Upper lobe of left lung (tissue), 6 donors: ENCODE data around the gene OR5C1. TPM values are rescaled to one million over a fixed set of nuclear protein-coding genes. Genes with fewer than 3 reads are reported as not detected.
"Not testable (repeated sequence)": the region's sequence is repeated elsewhere in the genome, so short reads cannot be mapped to it uniquely, and the experiment has no call there.

Experiments
- ATAC-seq, 2 donors: fragments of 200-7000 bp; cut with Tn5 transposase; one replicate each; pipeline ENCODE4 v1.9.1; 2022; ENCODE audit warnings: mild to moderate bottlenecking in 2 of 2, moderate library complexity in 2 of 2; ENCODE audit not compliant: low FRiP score in 2 of 2
- DNase-seq, 2 donors: peaks; one replicate each; pipeline ENCODE4 v3.0.0-alpha.2; 2019 to 2020
- H3K27ac ChIP-seq, 4 donors: fragments of 200-600 bp; sonication (generic); one replicate each; pipeline ENCODE4 v1.5.1; 2016 to 2019
- H3K27me3 ChIP-seq, 4 donors: fragments of 200-600 bp; sonication (generic); one replicate each; pipeline ENCODE4 v1.5.1; 2017 to 2019
- H3K36me3 ChIP-seq, 4 donors: fragments of 200-600 bp; sonication (generic); one replicate each; pipeline ENCODE4 v1.5.1; 2016 to 2019
- H3K4me1 ChIP-seq, 4 donors: fragments of 200-600 bp; sonication (generic); one replicate each; pipeline ENCODE4 v1.5.1; 2018 to 2019
- H3K4me3 ChIP-seq, 4 donors: fragments of 200-600 bp; sonication (generic); one replicate each; pipeline ENCODE4 v1.5.1; 2017 to 2019; ENCODE audit warnings: mild to moderate bottlenecking in 2 of 4, moderate library complexity in 1 of 4
- H3K9me3 ChIP-seq, 4 donors: fragments of 200-600 bp; sonication (generic); one replicate each; pipeline ENCODE4 v1.5.1; 2018 to 2019
- EP300 ChIP-seq, 4 donors: sonication (generic); formaldehyde crosslinking; IDR thresholded peaks; one replicate each; pipeline ENCODE4 v1.5.1; 2017; ENCODE audit warnings: antibody characterized with exemption in 4 of 4, control low read depth in 2 of 4
- POLR2A ChIP-seq, 4 donors: fragments of 450-650 bp; IDR thresholded peaks; one replicate each; pipeline ENCODE4 v1.5.1; 2016 to 2017; ENCODE audit warnings: antibody characterized with exemption in 4 of 4, mild to moderate bottlenecking in 2 of 4
- POLR2AphosphoS5 ChIP-seq, 2 donors: sonication (generic); formaldehyde crosslinking; IDR thresholded peaks; one replicate each; pipeline ENCODE4 v1.5.1; 2017; ENCODE audit warnings: antibody characterized with exemption in 2 of 2
- WGBS, 2 donors: methylation state at CpG; one replicate each; pipeline ENCODE4 v1.1.5; 2017 to 2018; 5-methylcytosine and 5-hydroxymethylcytosine counted together
- total RNA-seq, 6 donors: library from RNA; depleted of rRNA in 4 of 6; stranded (reverse); fragments of >200 nt in 4 of 6; gene quantifications; one replicate each; pipeline versions ENCODE4 v1.1.0 to v1.2.1, GENCODE V29; 2016 to 2021
- TF ChIP-seq, protein P1 (sequence below), 6 experiments: fragments of 450-650 bp in 4 of 6; fragments of 200-600 bp in 2 of 6; sonication (generic) in 2 of 6; IDR thresholded peaks; one replicate each; pipeline ENCODE4 v1.5.1; 2016 to 2019; ENCODE audit warnings: antibody characterized with exemption in 6 of 6
- donor health status: DM: no; HTN: no; CAD: no; lungs with moderate emphysema.
- donor health status: DM: no; HTN: yes; CAD: no; lungs with severe emphysema.

The OR5C1 gene
- total RNA-seq, 6 donors from 2014 or later = not detected

DNA sequence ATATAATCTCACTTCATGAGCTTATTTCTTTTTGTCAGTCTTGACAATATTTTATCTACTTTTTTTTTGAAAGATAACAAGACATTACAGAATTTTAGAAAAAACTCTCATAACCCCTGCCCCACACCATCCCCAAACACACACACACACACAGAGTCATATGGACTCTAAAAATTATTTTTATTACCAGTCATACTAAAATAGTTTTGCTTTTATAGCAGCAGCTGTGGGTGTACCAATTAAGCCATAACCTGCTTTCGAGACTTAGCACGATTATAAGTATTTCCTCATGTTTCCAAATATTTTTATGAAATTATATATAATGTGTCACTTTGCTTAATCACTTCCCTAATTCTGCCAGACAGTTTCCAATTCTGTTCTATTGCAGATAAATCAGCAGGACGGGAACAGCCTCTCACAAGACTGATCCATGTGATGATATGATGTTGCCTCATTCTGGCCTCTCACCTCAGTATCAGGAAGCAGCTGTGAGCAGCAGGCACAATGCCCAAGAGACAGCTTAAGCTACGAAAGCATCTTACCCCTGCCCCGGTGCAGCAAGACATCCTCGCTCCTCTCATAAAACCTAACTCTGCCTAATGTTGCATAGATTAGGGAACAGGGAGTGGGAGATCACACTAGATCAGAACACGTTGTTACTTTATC is 32.7 kb downstream of the OR5C1 start:
- TF ChIP-seq POLR2A (IDR thresholded peaks at IDR 0.05) = peak in 1 of 4 donors; percentile 38
- TF ChIP-seq POLR2AphosphoS5 (IDR thresholded peaks at IDR 0.05) = peak; percentile 73 to 74
- TF ChIP-seq, protein P1, sequence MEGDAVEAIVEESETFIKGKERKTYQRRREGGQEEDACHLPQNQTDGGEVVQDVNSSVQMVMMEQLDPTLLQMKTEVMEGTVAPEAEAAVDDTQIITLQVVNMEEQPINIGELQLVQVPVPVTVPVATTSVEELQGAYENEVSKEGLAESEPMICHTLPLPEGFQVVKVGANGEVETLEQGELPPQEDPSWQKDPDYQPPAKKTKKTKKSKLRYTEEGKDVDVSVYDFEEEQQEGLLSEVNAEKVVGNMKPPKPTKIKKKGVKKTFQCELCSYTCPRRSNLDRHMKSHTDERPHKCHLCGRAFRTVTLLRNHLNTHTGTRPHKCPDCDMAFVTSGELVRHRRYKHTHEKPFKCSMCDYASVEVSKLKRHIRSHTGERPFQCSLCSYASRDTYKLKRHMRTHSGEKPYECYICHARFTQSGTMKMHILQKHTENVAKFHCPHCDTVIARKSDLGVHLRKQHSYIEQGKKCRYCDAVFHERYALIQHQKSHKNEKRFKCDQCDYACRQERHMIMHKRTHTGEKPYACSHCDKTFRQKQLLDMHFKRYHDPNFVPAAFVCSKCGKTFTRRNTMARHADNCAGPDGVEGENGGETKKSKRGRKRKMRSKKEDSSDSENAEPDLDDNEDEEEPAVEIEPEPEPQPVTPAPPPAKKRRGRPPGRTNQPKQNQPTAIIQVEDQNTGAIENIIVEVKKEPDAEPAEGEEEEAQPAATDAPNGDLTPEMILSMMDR (IDR thresholded peaks at IDR 0.05) = no peak
- peak in 1 of 4 donors; percentile 82 for TF ChIP-seq EP300 (IDR thresholded peaks at IDR 0.05)
- Histone ChIP-seq H3K27ac (peak overlapping the region; percentile 52 to 70 (median 64)), H3K4me1 (peaks cover 41 to 59% (median 48%) of the 10 kb centered on the region in 4 donors), H3K36me3 (peaks cover 0 to 62% (median 27%) of the 10 kb centered on the region in 4 donors), H3K4me3 (no peak overlapping the region), H3K9me3 (no peaks in the 10 kb centered on the region), H3K27me3 (no peaks in the 10 kb centered on the region)
- DNase-seq (peak in 1 of 2 donors; percentile 66), ATAC-seq (peak; percentile 73 to 76)
- WGBS, 2 donors = 34 to 37% methylated on average over 7 of the region's 7 CpGs

DNA sequence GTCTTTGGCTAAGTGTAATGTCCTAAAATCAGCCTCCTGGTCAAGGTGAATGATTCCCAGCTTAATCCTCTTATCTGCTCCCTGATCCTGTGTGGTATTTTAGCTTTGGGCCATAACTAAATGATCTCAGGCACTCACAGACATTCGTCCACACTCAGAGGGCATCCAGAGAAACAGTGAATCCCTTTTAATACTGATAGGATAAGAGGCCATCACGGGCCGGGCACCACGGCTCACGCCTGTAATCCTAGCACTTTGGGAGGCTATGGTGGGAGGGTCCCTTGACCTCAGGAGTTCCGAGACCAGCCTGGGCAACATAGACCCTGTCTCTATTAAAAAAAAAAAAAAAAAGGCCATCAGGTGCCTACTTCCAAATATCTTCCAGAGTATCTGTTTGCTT is 33.3 kb downstream of the OR5C1 start:
- no peak overlapping the region for H3K4me3 ChIP-seq
- peaks cover 45 to 59% (median 48%) of the 10 kb centered on the region in 4 donors for H3K4me1 ChIP-seq
- no peaks in the 10 kb centered on the region for H3K27me3 ChIP-seq
- ATAC-seq (no peak), DNase-seq (no peak)
- no peaks in the 10 kb centered on the region for H3K9me3 ChIP-seq
- peaks cover 0 to 57% (median 27%) of the 10 kb centered on the region in 4 donors for H3K36me3 ChIP-seq
- H3K27ac ChIP-seq = peak overlapping the region; percentile 52 to 70 (median 64)
- TF ChIP-seq POLR2A (IDR thresholded peaks at IDR 0.05) = no peak
- TF ChIP-seq, protein P1 (IDR thresholded peaks at IDR 0.05) = no peak
- no peak for TF ChIP-seq EP300 (IDR thresholded peaks at IDR 0.05)
- TF ChIP-seq POLR2AphosphoS5 (IDR thresholded peaks at IDR 0.05) = no peak
- 95 to 100% methylated on average over 6 of the region's 6 CpGs for WGBS, 2 donors

DNA sequence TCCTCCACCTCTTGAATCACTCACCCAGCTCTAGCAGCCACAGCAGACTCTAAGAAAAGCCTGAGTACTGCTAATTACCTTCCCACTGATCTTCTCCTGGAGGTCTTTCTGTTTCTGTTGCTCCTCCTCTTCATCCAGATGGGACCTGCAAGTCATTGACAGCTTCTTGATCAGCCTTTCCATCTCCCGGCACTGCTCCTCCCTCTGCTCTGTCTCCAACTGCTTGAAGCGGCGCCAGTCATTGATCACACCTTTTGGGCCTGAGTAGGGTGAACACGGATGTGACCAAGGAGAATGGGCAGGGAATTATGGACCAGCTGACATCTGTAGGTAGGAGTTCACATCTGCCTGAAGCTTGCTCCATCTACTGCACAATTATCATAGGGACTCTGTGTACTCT is 34.2 kb downstream of the OR5C1 start:
- WGBS, 2 donors = 92 to 100% methylated on average over 4 of the region's 4 CpGs
- ATAC-seq (no peak), DNase-seq (no peak)
- H3K27ac ChIP-seq = peak overlapping the region in 3 of 4 donors; percentile 63 to 70 (median 64)
- TF ChIP-seq, protein P1 (IDR thresholded peaks at IDR 0.05) = no peak
- TF ChIP-seq POLR2AphosphoS5 (IDR thresholded peaks at IDR 0.05) = no peak
- TF ChIP-seq EP300 (IDR thresholded peaks at IDR 0.05) = no peak
- no peak for TF ChIP-seq POLR2A (IDR thresholded peaks at IDR 0.05)
- H3K4me1 ChIP-seq = peaks cover 45 to 66% (median 52%) of the 10 kb centered on the region in 4 donors
- no peaks in the 10 kb centered on the region for H3K9me3 ChIP-seq
- no peak overlapping the region for H3K4me3 ChIP-seq
- peaks cover 0 to 49% (median 24%) of the 10 kb centered on the region in 4 donors for H3K36me3 ChIP-seq
- no peaks in the 10 kb centered on the region for H3K27me3 ChIP-seq

DNA sequence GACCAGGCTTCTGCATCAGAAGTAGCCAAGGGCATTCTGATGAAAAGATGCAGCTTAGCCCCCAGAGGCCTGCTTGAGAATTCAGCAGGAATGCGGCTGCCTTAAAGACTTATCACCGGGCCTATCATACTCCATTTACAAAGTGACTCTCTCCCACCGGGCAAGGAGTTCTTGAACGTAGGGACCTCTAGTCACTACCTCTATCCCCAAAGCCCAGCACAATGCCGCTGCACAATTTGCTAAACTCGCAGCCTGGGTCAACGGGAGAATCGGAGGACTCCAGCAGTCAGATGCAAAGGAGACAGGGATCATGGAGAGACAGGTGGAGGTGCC is 39.0 kb downstream of the OR5C1 start:
- Histone ChIP-seq H3K4me3 (peak overlapping the region; percentile 78 to 94 (median 90)), H3K9me3 (no peaks in the 10 kb centered on the region), H3K27ac (peak overlapping the region; percentile 92 to 98 (median 96)), H3K27me3 (no peaks in the 10 kb centered on the region), H3K36me3 (peaks cover 0 to 31% (median 14%) of the 10 kb centered on the region in 4 donors), H3K4me1 (peaks cover 21 to 41% (median 26%) of the 10 kb centered on the region in 4 donors)
- TF ChIP-seq POLR2AphosphoS5 (IDR thresholded peaks at IDR 0.05) = no peak
- TF ChIP-seq, protein P1 (IDR thresholded peaks at IDR 0.05) = peak in 1 of 6 experiments; percentile 8
- no peak for DNase-seq
- 0 to 2% methylated on average over 8 of the region's 8 CpGs for WGBS, 2 donors
- ATAC-seq = peak; percentile 30 to 58

DNA sequence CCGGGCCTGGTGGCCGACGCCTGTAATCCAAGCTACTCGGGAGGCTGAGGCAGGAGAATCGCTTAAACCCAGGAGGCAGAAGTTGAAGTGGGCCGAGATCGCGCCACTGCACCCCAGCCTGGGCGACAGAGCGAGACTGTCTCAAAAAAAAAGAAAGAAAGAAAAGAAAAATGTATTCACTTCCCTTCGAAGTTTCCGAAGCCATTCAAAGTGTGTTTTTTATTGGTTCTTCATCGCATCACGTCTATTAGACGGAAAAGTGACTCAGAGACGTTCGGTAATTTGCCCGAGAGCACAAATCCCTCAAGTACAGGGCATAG is 40.2 kb downstream of the OR5C1 start:
- not testable (repeated sequence) for DNase-seq, H3K27me3 ChIP-seq, H3K9me3 ChIP-seq, ATAC-seq
- Histone ChIP-seq H3K36me3 (peaks cover 0 to 20% (median 6%) of the 10 kb centered on the region in 4 donors), H3K4me1 (peaks cover 21 to 38% (median 26%) of the 10 kb centered on the region in 4 donors), H3K27ac (peak overlapping the region; percentile 92 to 98 (median 96)), H3K4me3 (peak overlapping the region; percentile 42 to 94 (median 83))
- 73 to 75% methylated on average over 18 of the region's 18 CpGs for WGBS, 2 donors
